Duodenal mucosa (tissue), 2 donors: Measurements from ENCODE around the gene CORO2B.

ENCODE experiments used
- H3K27ac ChIP-seq: one replicate; pipeline ENCODE4 v1.7.0; 2013; ENCODE audit warnings: low read depth, low read length
- H3K27me3 ChIP-seq, 2 donors: one replicate each; pipeline ENCODE4 v1.7.0; 2013; ENCODE audit warnings: low read length in 2 of 2, control low read depth in 1 of 2; ENCODE audit not compliant: insufficient read depth in 2 of 2, control insufficient read depth in 1 of 2
- H3K36me3 ChIP-seq, 2 donors: one replicate each; pipeline ENCODE4 v1.7.0; 2013; ENCODE audit warnings: low read length in 2 of 2, control low read depth in 1 of 2; ENCODE audit not compliant: insufficient read depth in 2 of 2, control insufficient read depth in 1 of 2
- H3K4me1 ChIP-seq, 2 donors: one replicate each; pipeline ENCODE4 v1.7.0; 2013; ENCODE audit warnings: low read length in 2 of 2, control low read depth in 1 of 2; ENCODE audit not compliant: insufficient read depth in 2 of 2, control insufficient read depth in 1 of 2
- H3K4me3 ChIP-seq, 2 donors: one replicate each; pipeline ENCODE4 v1.7.0; 2013; ENCODE audit warnings: low read length in 2 of 2, low read depth in 1 of 2
- H3K9ac ChIP-seq, 2 donors: one replicate each; pipeline ENCODE4 v1.7.0; 2013; ENCODE audit warnings: low read length in 2 of 2, low read depth in 1 of 2
- H3K9me3 ChIP-seq, 2 donors: one replicate each; pipeline ENCODE4 v1.7.0; 2013; ENCODE audit warnings: low read length in 2 of 2, control low read depth in 1 of 2; ENCODE audit not compliant: control insufficient read depth in 1 of 2

Gene CORO2B

DNA sequence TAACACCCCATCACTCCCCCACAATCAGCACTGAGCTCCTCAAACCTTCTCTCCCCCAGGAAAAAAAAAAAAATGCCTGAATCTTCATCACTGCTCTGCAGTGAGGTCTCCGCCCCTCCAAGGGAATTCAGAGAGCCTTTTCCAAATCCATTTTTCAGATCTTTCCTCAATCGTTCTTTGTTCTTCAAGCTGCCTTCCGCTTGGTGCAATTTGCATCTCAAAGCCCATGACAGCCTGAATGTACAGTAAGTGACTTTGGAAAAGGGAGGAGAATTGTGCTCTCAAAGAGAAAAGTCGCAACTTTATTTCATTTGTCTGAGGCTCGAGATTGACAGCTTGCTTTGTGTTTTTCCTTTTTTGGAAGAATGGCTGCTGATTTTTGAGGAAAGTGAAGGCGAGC, 75.0 kb downstream of the CORO2B start:
- Histone ChIP-seq H3K9me3 (no peaks in the 10 kb centered on the region), H3K4me1 (no peaks in the 10 kb centered on the region), H3K27me3 (peaks cover 0 to 5% of the 10 kb centered on the region in 2 donors), H3K36me3 (no peaks in the 10 kb centered on the region), H3K4me3 (no peak overlapping the region), H3K27ac (no peak overlapping the region), H3K9ac (no peak overlapping the region)

DNA sequence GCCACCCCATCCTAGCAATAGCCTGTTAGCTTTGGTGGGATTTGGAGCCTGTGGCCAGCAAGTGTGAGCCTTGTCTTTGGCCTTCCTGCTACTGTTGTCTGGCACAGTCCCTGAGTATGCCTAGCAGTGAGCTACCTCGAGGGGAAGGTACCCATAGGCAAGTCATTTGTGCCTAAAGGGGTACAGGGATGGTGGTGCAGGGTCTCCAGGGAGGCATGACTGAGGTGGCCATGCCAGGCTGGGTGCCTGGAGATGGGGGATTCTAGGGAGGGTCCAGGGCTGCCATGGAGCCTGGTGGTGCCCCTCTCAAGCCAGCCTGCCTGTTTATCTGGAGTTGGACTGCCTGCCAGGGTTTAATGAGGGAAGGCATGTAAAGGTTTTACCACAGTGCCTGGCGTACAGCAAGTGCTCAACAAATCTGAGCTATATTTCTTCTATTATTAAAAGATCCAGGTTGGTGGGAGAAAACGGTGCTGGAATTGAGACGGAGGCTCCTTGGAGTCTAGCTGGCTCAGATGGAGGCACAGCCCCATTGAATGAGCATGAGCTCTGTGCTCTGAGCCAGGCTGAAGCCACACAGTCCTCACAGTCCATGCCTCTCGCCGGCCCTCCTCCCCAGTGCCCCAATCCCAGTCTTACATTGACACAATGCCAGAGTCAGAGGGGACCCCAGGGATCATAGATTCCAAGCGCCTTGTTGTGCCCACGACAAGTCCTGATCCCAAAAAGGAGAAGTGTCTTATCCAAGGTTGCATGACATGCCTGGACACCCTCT, 76.2 kb downstream of the CORO2B start:
- peaks cover 0 to 5% of the 10 kb centered on the region in 2 donors for H3K27me3 ChIP-seq
- H3K27ac ChIP-seq, result no peak overlapping the region
- H3K9ac ChIP-seq, result no peak overlapping the region
- no peaks in the 10 kb centered on the region for H3K4me1 ChIP-seq
- H3K4me3 ChIP-seq, result no peak overlapping the region
- H3K36me3 ChIP-seq, result no peaks in the 10 kb centered on the region
- no peaks in the 10 kb centered on the region for H3K9me3 ChIP-seq

GRCh38 chr15:68655686-68656437, 77.1 kb downstream of the CORO2B start:
- Histone ChIP-seq H3K27me3 (peaks cover 0 to 5% of the 10 kb centered on the region in 2 donors), H3K9me3 (no peaks in the 10 kb centered on the region), H3K36me3 (no peaks in the 10 kb centered on the region), H3K27ac (no peak overlapping the region), H3K9ac (no peak overlapping the region), H3K4me1 (no peaks in the 10 kb centered on the region), H3K4me3 (no peak overlapping the region)

DNA sequence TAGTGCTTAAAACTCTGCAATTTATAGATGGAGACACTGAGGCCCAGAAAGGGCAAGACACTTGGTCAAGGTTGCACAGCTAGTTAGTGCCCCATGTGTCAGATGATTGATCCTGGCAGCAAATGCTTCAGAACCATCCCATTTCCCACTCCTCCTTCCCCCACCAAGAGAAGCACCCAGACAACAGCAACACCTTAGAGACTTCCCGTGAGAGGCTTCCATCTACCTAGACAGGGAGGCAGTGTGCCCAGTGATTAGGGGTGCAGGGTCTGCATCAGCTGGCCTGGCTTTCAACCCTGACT, 77.6 kb downstream of the CORO2B start:
- H3K9me3 ChIP-seq, result no peaks in the 10 kb centered on the region
- H3K4me1 ChIP-seq, result no peaks in the 10 kb centered on the region
- H3K36me3 ChIP-seq, result no peaks in the 10 kb centered on the region
- H3K27ac ChIP-seq, result no peak overlapping the region
- H3K9ac ChIP-seq, result no peak overlapping the region
- H3K4me3 ChIP-seq, result no peak overlapping the region
- H3K27me3 ChIP-seq, result peaks cover 0 to 2% of the 10 kb centered on the region in 2 donors

DNA sequence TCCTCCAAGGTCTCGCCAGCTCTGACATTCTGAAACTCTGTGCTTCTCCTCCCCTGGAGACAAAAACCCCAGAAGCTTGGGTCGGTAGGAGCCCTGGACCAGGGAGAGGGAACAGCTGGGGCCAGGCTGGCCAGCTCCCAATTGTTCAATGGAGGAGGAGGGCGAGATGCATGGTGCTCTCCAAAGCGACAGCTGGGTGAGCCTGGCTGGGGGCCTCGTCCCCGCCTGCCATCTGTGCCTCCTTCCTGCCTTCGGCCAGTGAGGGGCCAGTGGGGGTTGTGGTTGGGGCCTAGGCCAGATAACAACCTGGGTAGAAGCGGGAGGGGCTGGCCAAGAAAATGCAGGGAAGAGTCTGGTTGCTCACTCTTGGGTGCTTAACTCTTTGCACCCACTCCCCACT, 79.4 kb downstream of the CORO2B start:
- Histone ChIP-seq H3K27ac (no peak overlapping the region), H3K9ac (no peak overlapping the region), H3K9me3 (no peaks in the 10 kb centered on the region), H3K4me3 (no peak overlapping the region), H3K36me3 (no peaks in the 10 kb centered on the region), H3K27me3 (no peaks in the 10 kb centered on the region), H3K4me1 (no peaks in the 10 kb centered on the region)

DNA sequence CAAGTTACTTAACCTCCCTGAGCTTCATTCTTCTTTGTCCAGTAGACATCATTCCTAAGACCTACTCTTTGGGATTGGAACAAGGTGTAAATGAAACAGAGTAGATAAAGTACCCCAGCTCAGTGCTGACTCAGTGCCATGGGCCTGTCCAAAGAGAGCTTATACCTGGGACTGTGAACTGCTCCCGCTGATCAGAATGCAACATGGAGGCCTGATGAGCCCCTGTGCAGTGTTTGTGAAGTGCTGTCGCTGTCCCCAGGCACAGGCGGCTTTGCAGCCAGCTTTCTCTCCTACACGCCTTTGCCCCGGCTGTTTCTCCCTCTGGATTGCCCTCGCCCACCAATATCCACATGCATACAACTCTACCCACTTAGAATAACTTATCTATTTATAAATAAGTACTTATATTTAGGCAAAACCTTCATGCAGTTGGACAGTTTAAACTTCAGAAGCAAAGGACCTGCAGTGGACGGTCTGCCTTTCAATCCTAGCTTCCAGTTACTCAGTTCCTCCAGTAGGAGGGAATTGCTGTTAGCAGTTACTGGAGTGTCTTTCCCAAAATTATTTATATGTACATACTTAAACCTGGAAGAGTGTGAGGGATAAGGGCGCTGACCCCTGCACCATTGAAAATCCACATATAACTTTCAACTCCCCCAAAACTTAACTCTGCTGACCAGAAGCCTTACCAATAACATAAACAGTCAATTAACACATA, 80.0 kb downstream of the CORO2B start:
- no peak overlapping the region for H3K27ac ChIP-seq
- no peaks in the 10 kb centered on the region for H3K4me1 ChIP-seq
- no peaks in the 10 kb centered on the region for H3K9me3 ChIP-seq
- no peak overlapping the region for H3K9ac ChIP-seq
- no peak overlapping the region for H3K4me3 ChIP-seq
- no peaks in the 10 kb centered on the region for H3K27me3 ChIP-seq
- H3K36me3 ChIP-seq, result no peaks in the 10 kb centered on the region

DNA sequence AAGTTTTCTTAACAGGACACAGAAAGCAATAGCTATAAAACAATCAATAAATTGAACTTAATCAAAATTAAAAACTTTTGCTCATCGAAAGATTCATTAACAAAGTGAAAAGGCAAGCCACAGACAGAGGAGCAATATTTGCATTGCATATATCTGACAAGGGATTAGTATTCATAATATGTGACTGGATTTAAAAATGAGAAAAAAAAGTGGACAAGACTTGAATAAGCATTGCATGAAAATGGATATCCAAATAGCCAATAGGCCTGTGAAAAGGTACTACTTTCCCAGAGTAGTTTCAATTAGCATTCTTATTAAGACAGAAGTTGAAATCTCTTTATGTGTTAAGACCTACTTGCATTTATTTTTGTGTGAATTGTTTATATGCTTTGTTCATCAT, 84.7 kb downstream of the CORO2B start:
- Histone ChIP-seq H3K4me1 (no peaks in the 10 kb centered on the region), H3K27ac (no peak overlapping the region), H3K27me3 (no peaks in the 10 kb centered on the region), H3K4me3 (no peak overlapping the region), H3K9me3 (no peaks in the 10 kb centered on the region), H3K36me3 (no peaks in the 10 kb centered on the region), H3K9ac (no peak overlapping the region)

DNA sequence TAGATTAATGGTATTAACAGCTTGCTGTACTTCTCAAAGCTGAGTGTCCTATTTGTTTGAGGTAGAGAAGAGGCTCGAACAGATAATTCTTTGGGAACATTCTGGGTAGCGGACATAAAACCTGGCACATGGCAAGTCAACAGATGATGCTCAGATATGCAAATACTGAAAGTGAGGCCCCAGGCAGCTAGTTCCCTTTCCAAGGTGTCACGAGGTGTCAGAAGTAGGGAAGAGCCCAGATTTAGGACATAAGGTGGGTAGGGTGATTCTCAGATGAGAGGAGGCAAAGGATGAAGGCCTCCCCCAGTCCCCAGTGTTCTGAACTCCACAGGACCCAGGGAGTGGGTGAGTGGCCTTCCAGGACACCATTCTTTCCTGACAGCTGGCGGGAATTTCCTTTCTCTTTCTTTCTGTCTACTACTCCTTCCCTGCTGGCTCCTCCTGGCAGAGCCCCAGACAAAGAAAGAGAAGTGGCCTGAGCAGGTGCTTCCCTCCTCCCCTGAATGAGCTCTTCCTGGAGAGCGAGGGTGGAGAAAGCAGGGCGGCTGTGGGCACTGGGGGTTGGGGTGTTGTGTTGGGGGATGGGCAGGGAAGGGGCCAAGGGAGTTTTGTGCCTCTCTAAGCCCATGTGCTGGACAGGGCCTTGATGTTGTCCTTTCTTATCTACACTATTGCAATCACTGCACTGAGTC, 87.5 kb downstream of the CORO2B start:
- no peak overlapping the region for H3K4me3 ChIP-seq
- H3K9me3 ChIP-seq, result no peaks in the 10 kb centered on the region
- no peak overlapping the region for H3K9ac ChIP-seq
- H3K36me3 ChIP-seq, result no peaks in the 10 kb centered on the region
- no peaks in the 10 kb centered on the region for H3K4me1 ChIP-seq
- H3K27me3 ChIP-seq, result no peaks in the 10 kb centered on the region
- H3K27ac ChIP-seq, result no peak overlapping the region

DNA sequence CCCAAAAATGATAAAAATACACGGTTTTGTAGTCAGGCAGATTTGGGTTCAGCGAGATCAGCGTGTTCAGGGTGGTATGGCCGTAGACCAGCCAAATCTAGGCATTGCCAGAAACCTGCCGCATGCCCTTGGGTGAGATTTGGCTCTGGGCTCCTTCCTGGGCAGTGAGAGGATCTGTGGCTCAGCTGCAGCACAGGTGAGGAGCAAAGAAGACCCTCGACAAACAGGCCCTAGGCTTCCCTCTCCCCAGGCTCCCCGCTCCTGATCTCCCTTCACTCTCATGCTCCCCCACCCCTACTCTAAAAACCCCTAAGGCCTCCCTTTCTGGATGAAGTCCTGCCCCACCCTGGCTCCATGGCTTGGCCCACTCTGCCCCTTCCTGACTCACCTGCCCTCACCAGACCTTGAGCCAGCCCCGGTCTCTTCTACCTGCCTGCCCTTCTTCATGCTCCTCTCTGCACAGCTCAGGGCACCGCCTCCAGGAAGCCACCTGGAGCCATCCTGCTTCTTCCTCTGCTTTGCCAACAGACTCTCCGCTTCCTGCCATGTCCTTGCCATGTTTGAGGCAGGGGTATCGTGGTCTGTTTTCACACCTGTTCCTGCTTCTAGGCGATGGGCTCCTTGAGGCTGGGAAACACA, 88.1 kb downstream of the CORO2B start:
- no peak overlapping the region for H3K4me3 ChIP-seq
- H3K27me3 ChIP-seq, result no peaks in the 10 kb centered on the region
- H3K9me3 ChIP-seq, result no peaks in the 10 kb centered on the region
- H3K27ac ChIP-seq, result no peak overlapping the region
- H3K9ac ChIP-seq, result no peak overlapping the region
- H3K4me1 ChIP-seq, result no peaks in the 10 kb centered on the region
- H3K36me3 ChIP-seq, result no peaks in the 10 kb centered on the region
